SU-DHL-6 (cell line): ENCODE data around the gene THOP1.

Experiments used
- H2AFZ ChIP-seq: fragments of 200-600 bp; sonication (generic); 2 replicates; pipeline ENCODE4 v1.6.1; 2014; ENCODE audit warnings: low read depth, mild to moderate bottlenecking, moderate library complexity, mixed read lengths, antibody characterized with exemption, low read length; ENCODE audit not compliant: severe bottlenecking
- H3F3A ChIP-seq: fragments of 200-600 bp; shearing (Covaris generic); 2 replicates; pipeline ENCODE4 v1.6.0; 2016; ENCODE audit warnings: antibody characterized with exemption, mild to moderate bottlenecking; ENCODE audit not compliant: insufficient read depth
- H3K27ac ChIP-seq: fragments of 200-600 bp; sonication (generic); 2 replicates; pipeline ENCODE4 v1.5.1; 2016; ENCODE audit warnings: low read depth, mild to moderate bottlenecking, low read length, moderate library complexity, mixed read lengths
- H3K27me3 ChIP-seq: fragments of 200-600 bp; sonication (generic), shearing (Covaris generic); 2 replicates; pipeline ENCODE4 v1.6.0; 2014; ENCODE audit warnings: mild to moderate bottlenecking, low read length
- H3K36me3 ChIP-seq: fragments of 200-600 bp; sonication (generic); 2 replicates; pipeline ENCODE4 v1.6.1; 2014; ENCODE audit warnings: mild to moderate bottlenecking, low read length, mixed read lengths
- H3K4me2 ChIP-seq: fragments of 300-600, 200-600 bp; shearing (Covaris generic), sonication (generic); 2 replicates; pipeline ENCODE4 v1.6.0; 2014; ENCODE audit warnings: low read length, low read depth, mild to moderate bottlenecking; ENCODE audit not compliant: poor library complexity, severe bottlenecking
- H3K4me3 ChIP-seq: fragments of 200-600 bp; sonication (generic); 2 replicates; pipeline ENCODE4 v1.5.1; 2014; ENCODE audit warnings: antibody characterized with exemption, low read length, mild to moderate bottlenecking, mixed read lengths; ENCODE audit not compliant: insufficient read depth, poor library complexity, severe bottlenecking
- H3K79me2 ChIP-seq: fragments of 200-600 bp; sonication (generic); 2 replicates; pipeline ENCODE4 v1.6.1; 2014; ENCODE audit warnings: mild to moderate bottlenecking, low read length, moderate library complexity; ENCODE audit not compliant: insufficient read depth
- H3K9ac ChIP-seq: fragments of 200-600 bp; sonication (generic); 2 replicates; pipeline ENCODE4 v1.7.0; 2014; ENCODE audit warnings: mild to moderate bottlenecking, low read length
- H3K9me2 ChIP-seq: fragments of 200-600 bp; sonication (generic); replicated peaks from 2 replicates; pipeline ENCODE4 v1.6.1; 2014; ENCODE audit warnings: low read length; ENCODE audit not compliant: insufficient read depth
- H3K9me3 ChIP-seq: fragments of 200-600 bp; sonication (generic); 2 replicates; pipeline ENCODE4 v1.6.1; 2014; ENCODE audit warnings: low read length, mixed read lengths; ENCODE audit not compliant: insufficient read depth
- H4K20me1 ChIP-seq: fragments of 200-600 bp; sonication (generic); 2 replicates; pipeline ENCODE4 v1.6.1; 2014; ENCODE audit warnings: low read depth, mild to moderate bottlenecking, antibody characterized with exemption, low read length, moderate library complexity, mixed read lengths
- CTCF ChIP-seq: fragments of 200-600 bp; sonication (generic); IDR thresholded peaks from one replicate; pipeline ENCODE4 v1.5.1; 2017; ENCODE audit warnings: antibody characterized with exemption, mild to moderate bottlenecking, low read length, moderate library complexity; ENCODE audit not compliant: insufficient read depth, poor library complexity, severe bottlenecking
- EZH2phosphoT487 ChIP-seq: fragments of 200-600 bp; sonication (generic), shearing (Covaris generic); conservative IDR thresholded peaks from 2 replicates; pipeline ENCODE4 v1.6.1; 2018; ENCODE audit warnings: mild to moderate bottlenecking, antibody characterized with exemption, low read length, moderate library complexity, mixed read lengths

Gene THOP1

GRCh38 chr19:2808129-2808941 lies 23.0 kb downstream of the THOP1 start:
- Histone ChIP-seq H3K9me2 (no peaks in the 10 kb centered on the region), H4K20me1 (no peaks in the 10 kb centered on the region), H3K9me3 (no peaks in the 10 kb centered on the region), H3K27me3 (no peaks in the 10 kb centered on the region), H3F3A (no peaks in the 10 kb centered on the region), H3K36me3 (no peaks in the 10 kb centered on the region), H3K9ac (no peak overlapping the region), H3K4me2 (no peak overlapping the region), H2AFZ (no peak overlapping the region), H3K4me3 (no peak overlapping the region), H3K27ac (no peak overlapping the region), H3K79me2 (no peaks in the 10 kb centered on the region)
- TF ChIP-seq EZH2phosphoT487 (no peak), CTCF (no peak)

GRCh38 chr19:2809387-2810140 lies 24.3 kb downstream of the THOP1 start:
- H3K27ac ChIP-seq = no peak overlapping the region
- H2AFZ ChIP-seq = no peak overlapping the region
- no peaks in the 10 kb centered on the region for H4K20me1 ChIP-seq
- no peaks in the 10 kb centered on the region for H3K9me3 ChIP-seq
- no peak overlapping the region for H3K4me3 ChIP-seq
- no peaks in the 10 kb centered on the region for H3K36me3 ChIP-seq
- TF ChIP-seq CTCF = no peak
- no peak for TF ChIP-seq EZH2phosphoT487
- no peak overlapping the region for H3K9ac ChIP-seq
- no peaks in the 10 kb centered on the region for H3K27me3 ChIP-seq
- H3K4me2 ChIP-seq = no peak overlapping the region
- H3K9me2 ChIP-seq = no peaks in the 10 kb centered on the region
- H3K79me2 ChIP-seq = no peaks in the 10 kb centered on the region
- no peaks in the 10 kb centered on the region for H3F3A ChIP-seq

- Histone ChIP-seq H3K9me3 (no peaks in the 10 kb centered on the region), H3K9me2 (no peaks in the 10 kb centered on the region), H3K4me2 (no peak overlapping the region), H4K20me1 (no peaks in the 10 kb centered on the region), H3K9ac (no peak overlapping the region), H3F3A (no peaks in the 10 kb centered on the region), H3K27me3 (no peaks in the 10 kb centered on the region), H2AFZ (no peak overlapping the region), H3K4me3 (no peak overlapping the region), H3K36me3 (no peaks in the 10 kb centered on the region), H3K27ac (no peak overlapping the region), H3K79me2 (no peaks in the 10 kb centered on the region)
- TF ChIP-seq EZH2phosphoT487 (no peak), CTCF (no peak)
Observed at GRCh38 chr19:2810141-2811091, 25.1 kb downstream of the THOP1 start.
